Esophagus mucosa (tissue), 1 donor: Measurements from ENCODE around the gene TF. TPM values are rescaled to one million over a fixed set of nuclear protein-coding genes. Genes with fewer than 3 reads are reported as not detected.
"Not testable (repeated sequence)": the region's sequence is repeated elsewhere in the genome, so short reads cannot be mapped to it uniquely, and the experiment has no call there.

Source experiments
- ATAC-seq: fragments of 200-7000 bp; cut with Tn5 transposase; one replicate; pipeline ENCODE4 v1.9.1; 2020
- total RNA-seq: library from RNA; stranded (reverse); gene quantifications from one replicate; pipeline ENCODE4 v1.2.4, GENCODE V29; 2023
- donor health status: DM: yes; HTN: yes; CAD: no.

TF gene
- total RNA-seq, 1 donor from 2014 or later: 63.3 TPM

- ATAC-seq: no peak
Observed at GRCh38 chr3:133767607-133768006, 21.4 kb downstream of the TF start.

- ATAC-seq: no peak
Observed at GRCh38 chr3:133769536-133769935, 23.3 kb downstream of the TF start.

GRCh38 chr3:133773732-133774131, 27.5 kb downstream of the TF start:
- ATAC-seq: no peak

- ATAC-seq: no peak
Observed at GRCh38 chr3:133775309-133775708, 29.1 kb downstream of the TF start.

GRCh38 chr3:133775835-133776234, 29.6 kb downstream of the TF start:
- no peak for ATAC-seq

GRCh38 chr3:133776794-133777438, 30.7 kb downstream of the TF start:
- ATAC-seq: peak; percentile 43

- ATAC-seq: peak; percentile 99
Observed at GRCh38 chr3:133777807-133778568, 31.8 kb downstream of the TF start.

- no peak for ATAC-seq
Observed at GRCh38 chr3:133779626-133780203, 33.5 kb downstream of the TF start.

- not testable (repeated sequence) for ATAC-seq
Observed at GRCh38 chr3:133780756-133781155, 34.6 kb downstream of the TF start.

GRCh38 chr3:133781570-133781969, 35.4 kb downstream of the TF start:
- no peak for ATAC-seq

- ATAC-seq: no peak
Observed at GRCh38 chr3:133782454-133782853, 36.3 kb downstream of the TF start.

GRCh38 chr3:133783762-133784161, 37.6 kb downstream of the TF start:
- ATAC-seq: no peak

- no peak for ATAC-seq
Observed at GRCh38 chr3:133788024-133788423, 41.8 kb downstream of the TF start.

- ATAC-seq: no peak
Observed at GRCh38 chr3:133792171-133792763, 46.1 kb downstream of the TF start.

- ATAC-seq: no peak
Observed at GRCh38 chr3:133797396-133798105, 51.4 kb downstream of the TF start.

- ATAC-seq: peak; percentile 94
Observed at GRCh38 chr3:133799794-133800585, 53.8 kb downstream of the TF start.

GRCh38 chr3:133803469-133803868, 57.3 kb downstream of the TF start:
- ATAC-seq: no peak

- no peak for ATAC-seq
Observed at GRCh38 chr3:133804896-133805295, 58.7 kb downstream of the TF start.

GRCh38 chr3:133805384-133805701, 59.1 kb downstream of the TF start:
- ATAC-seq: no peak

GRCh38 chr3:133805702-133806475, 59.7 kb downstream of the TF start, which contains the start of gene SRPRB:
Gene SRPRB, plus strand, starts transcription at chr3:133805815. Its CDS starts 34 bp downstream, at chr3:133805849.
- ATAC-seq: peak; percentile 100

GRCh38 chr3:133812872-133813271, 66.7 kb downstream of the TF start:
- ATAC-seq: no peak
